Measurements from ENCODE around the gene GALNT9. TPM values are rescaled to one million over a fixed set of nuclear protein-coding genes. Genes with fewer than 3 reads are reported as not detected.
A peak's percentile ranks its signal among the peaks of the same experiment; 100 is the strongest.

The GALNT9 gene
- total RNA-seq, 1 experiment from 2014 or later, result 0.45 TPM

DNA sequence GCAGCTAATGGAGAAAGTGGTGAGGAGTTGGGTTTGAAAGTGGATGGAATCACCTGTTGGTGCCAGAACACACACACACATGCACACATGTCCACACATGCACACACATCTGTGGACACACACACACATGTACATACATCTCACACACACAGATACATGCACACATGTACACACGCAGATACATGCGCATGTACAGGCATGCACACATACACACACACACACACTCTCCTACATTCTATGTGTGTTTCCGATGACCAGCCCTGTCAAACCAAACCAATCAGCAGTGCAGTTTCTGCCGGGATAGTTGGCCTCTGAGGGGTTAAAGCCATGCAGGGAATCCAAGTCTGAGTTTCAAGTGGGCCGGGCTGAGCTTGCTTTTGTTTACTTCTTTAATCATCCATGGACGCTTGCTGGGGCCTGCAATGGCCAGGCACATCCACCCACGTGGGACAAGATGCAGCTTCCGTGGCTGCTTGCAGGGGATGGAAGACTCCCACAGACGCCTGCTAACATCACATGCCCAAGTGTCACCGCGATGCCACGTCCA, 52.5 kb downstream of the GALNT9 start:
- no peaks in the 10 kb centered on the region for H3K27me3 ChIP-seq (replicated peaks; ENCODE audit: control insufficient read depth, insufficient read depth, low read length)

GRCh38 chr12:132276066-132276826, 53.1 kb downstream of the GALNT9 start:
- intact Hi-C loops (cut with micrococcal nuclease; ENCODE audit: unreplicated experiment), result no loop called here
- ChIA-PET CTCF (no interaction called here), POLR2A (no interaction called here)
- Mint-ChIP-seq H3K4me3 (ENCODE audit: unreplicated experiment) (no peak overlapping the region), H3K27me3 (ENCODE audit: insufficient read depth, unreplicated experiment) (no peaks in the 10 kb centered on the region), H3K36me3 (ENCODE audit: insufficient read depth, unreplicated experiment) (no peaks in the 10 kb centered on the region), H3K9me3 (ENCODE audit: unreplicated experiment) (no peaks in the 10 kb centered on the region), H3K4me1 (ENCODE audit: low read depth, unreplicated experiment) (peaks cover 7% of the 10 kb centered on the region), H3K27ac (ENCODE audit: unreplicated experiment) (no peak overlapping the region)
- DNase-seq, result no peak
- Histone ChIP-seq H3K9me3 (no peaks in the 10 kb centered on the region), H3K4me3 (ENCODE audit: low read depth, low read length) (no peak overlapping the region), H3K36me3 (ENCODE audit: control insufficient read depth, insufficient read depth, low read length) (no peaks in the 10 kb centered on the region), H3K27me3 (replicated peaks; ENCODE audit: control insufficient read depth, insufficient read depth, low read length) (no peaks in the 10 kb centered on the region), H3K4me1 (peaks cover 12% of the 10 kb centered on the region; the same call in 1 of the 2 replicates)
- TF ChIP-seq CTCF (IDR thresholded peaks at IDR 0.05; ENCODE audit: insufficient read depth in 1 of 2, low read depth in 1 of 2, low read length in 1 of 2, severe bottlenecking in 1 of 2, unreplicated experiment in 1 of 2), result no peak
- BruUV-seq (replicated peaks), result no TSS peak

More for the DNA sequence above, 52.5 kb downstream of the GALNT9 start:
- Mint-ChIP-seq H3K9me3 (ENCODE audit: unreplicated experiment) (no peaks in the 10 kb centered on the region), H3K27ac (ENCODE audit: unreplicated experiment) (no peak overlapping the region), H3K4me1 (ENCODE audit: low read depth, unreplicated experiment) (peaks cover 7% of the 10 kb centered on the region), H3K36me3 (ENCODE audit: insufficient read depth, unreplicated experiment) (no peaks in the 10 kb centered on the region), H3K27me3 (ENCODE audit: insufficient read depth, unreplicated experiment) (no peaks in the 10 kb centered on the region), H3K4me3 (ENCODE audit: unreplicated experiment) (no peak overlapping the region)
- POLR2A ChIA-PET, result no interaction called here
- no peaks in the 10 kb centered on the region for H3K9me3 ChIP-seq
- H3K36me3 ChIP-seq (ENCODE audit: control insufficient read depth, insufficient read depth, low read length), result no peaks in the 10 kb centered on the region
- intact Hi-C loops (cut with micrococcal nuclease; ENCODE audit: unreplicated experiment), result no loop called here
- no peak for DNase-seq
- no TSS peak for BruUV-seq (replicated peaks)
- peaks cover 12% of the 10 kb centered on the region; the same call in 1 of the 2 replicates for H3K4me1 ChIP-seq
- no peak for TF ChIP-seq CTCF (IDR thresholded peaks at IDR 0.05; ENCODE audit: insufficient read depth in 1 of 2, low read depth in 1 of 2, low read length in 1 of 2, severe bottlenecking in 1 of 2, unreplicated experiment in 1 of 2)
- CTCF ChIA-PET, result no interaction called here
- no peak overlapping the region for H3K4me3 ChIP-seq (ENCODE audit: low read depth, low read length)

GRCh38 chr12:132275631-132276030, 53.8 kb downstream of the GALNT9 start:
- Mint-ChIP-seq H3K27me3 (ENCODE audit: insufficient read depth, unreplicated experiment) (no peaks in the 10 kb centered on the region), H3K27ac (ENCODE audit: unreplicated experiment) (no peak overlapping the region), H3K9me3 (ENCODE audit: unreplicated experiment) (no peaks in the 10 kb centered on the region), H3K36me3 (ENCODE audit: insufficient read depth, unreplicated experiment) (no peaks in the 10 kb centered on the region), H3K4me3 (ENCODE audit: unreplicated experiment) (peak overlapping the region; percentile 59), H3K4me1 (ENCODE audit: low read depth, unreplicated experiment) (peaks cover 7% of the 10 kb centered on the region)
- BruUV-seq (replicated peaks), result no TSS peak
- H3K4me1 ChIP-seq, result peaks cover 12% of the 10 kb centered on the region; the same call in 1 of the 2 replicates
- no peak for TF ChIP-seq CTCF (IDR thresholded peaks at IDR 0.05; ENCODE audit: insufficient read depth in 1 of 2, low read depth in 1 of 2, low read length in 1 of 2, severe bottlenecking in 1 of 2, unreplicated experiment in 1 of 2)
- no peak overlapping the region for H3K4me3 ChIP-seq (ENCODE audit: low read depth, low read length)
- POLR2A ChIA-PET, result no interaction called here
- CTCF ChIA-PET, result interaction anchor here (1.2 kb wide), 1 partner anchor 9 kb away, joined by 3 read pairs; no protein-coding TSS in a partner anchor
- H3K27me3 ChIP-seq (replicated peaks; ENCODE audit: control insufficient read depth, insufficient read depth, low read length), result no peaks in the 10 kb centered on the region
- intact Hi-C loops (cut with micrococcal nuclease; ENCODE audit: unreplicated experiment), result no loop called here
- no peaks in the 10 kb centered on the region for H3K9me3 ChIP-seq
- no peaks in the 10 kb centered on the region for H3K36me3 ChIP-seq (ENCODE audit: control insufficient read depth, insufficient read depth, low read length)
- no peak for DNase-seq
